IPS DF 6.9 (cell line): ENCODE results near the gene SLCO3A1.

Source experiments
- DNase-seq: peaks from one replicate; pipeline ENCODE4 v3.0.0-alpha.2; 2013; ENCODE audit warnings: low read depth, low spot score
- H3K27ac ChIP-seq: one replicate; pipeline ENCODE4 v1.5.1; 2013; ENCODE audit warnings: low read length, control low read depth
- H3K27me3 ChIP-seq: 2 replicates; pipeline ENCODE4 v1.6.1; 2013; ENCODE audit warnings: mild to moderate bottlenecking, low read length; ENCODE audit not compliant: control insufficient read depth, insufficient read depth
- H3K36me3 ChIP-seq: 2 replicates; pipeline ENCODE4 v1.6.1; 2013; ENCODE audit warnings: low read length; ENCODE audit not compliant: control insufficient read depth, insufficient read depth
- H3K4me1 ChIP-seq: 2 replicates; pipeline ENCODE4 v1.6.1; 2013; ENCODE audit warnings: low read length; ENCODE audit not compliant: control insufficient read depth, insufficient read depth
- H3K4me3 ChIP-seq: 2 replicates; pipeline ENCODE4 v1.5.1; 2013; ENCODE audit warnings: mild to moderate bottlenecking, low read length
- H3K9me3 ChIP-seq: 2 replicates; pipeline ENCODE4 v1.6.1; 2013; ENCODE audit warnings: low read length, inconsistent platforms; ENCODE audit not compliant: control insufficient read depth, insufficient read depth
- WGBS: extraction: QIAGEN DNeasy Blood & Tissue Kit; methylation state at CpG from one replicate; pipeline ENCODE4 v1.1.7; 2013; ENCODE audit warnings: mixed read lengths, missing lambda C conversion rate; ENCODE audit not compliant: insufficient read length, insufficient coverage; 5-methylcytosine and 5-hydroxymethylcytosine counted together

Gene SLCO3A1

DNA sequence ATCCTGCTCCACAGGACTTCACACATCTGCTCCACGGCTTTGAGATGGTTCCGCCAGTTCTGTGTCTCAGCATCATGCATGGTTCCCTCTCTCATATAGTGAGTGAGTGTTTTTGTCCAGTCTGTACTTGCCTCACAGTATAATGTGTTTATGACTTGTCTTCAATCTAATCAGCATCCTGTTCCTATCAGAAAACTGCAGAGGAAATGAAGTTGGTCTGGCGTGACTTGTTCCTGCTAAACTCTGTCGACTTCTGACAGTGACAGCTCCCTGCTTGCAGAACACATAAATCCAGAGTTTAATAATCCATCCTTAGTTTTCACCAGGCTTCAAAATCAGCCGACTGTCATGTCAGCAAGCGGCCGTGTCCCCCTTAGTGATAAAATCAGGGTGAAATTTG, 222.3 kb downstream of the SLCO3A1 start:
- no peaks in the 10 kb centered on the region for H3K4me1 ChIP-seq
- no peak overlapping the region for H3K4me3 ChIP-seq
- no peaks in the 10 kb centered on the region for H3K36me3 ChIP-seq
- no CpG with 5 or more reads among the region's 7 CpGs for WGBS
- no peak for DNase-seq
- no peak overlapping the region for H3K27ac ChIP-seq
- H3K27me3 ChIP-seq: no peaks in the 10 kb centered on the region
- H3K9me3 ChIP-seq: no peaks in the 10 kb centered on the region

DNA sequence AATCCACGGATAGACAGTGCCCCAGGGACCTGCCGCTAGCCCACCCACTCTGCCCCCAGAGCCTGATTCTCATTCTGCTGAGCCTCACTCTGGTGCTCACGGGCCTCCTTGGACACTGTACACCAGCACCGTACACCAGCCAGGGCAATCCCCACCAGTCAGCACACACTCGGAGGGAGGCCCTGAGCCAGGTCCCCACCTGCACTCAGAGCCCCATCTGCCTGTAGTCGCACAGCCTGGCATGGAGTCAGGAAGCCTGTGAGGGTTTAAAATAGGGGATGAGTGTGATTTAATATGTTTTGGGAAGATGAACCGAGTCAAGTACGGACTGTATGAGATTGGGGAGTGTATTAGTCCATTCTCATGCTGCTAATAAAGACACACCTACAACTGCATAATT, 223.0 kb downstream of the SLCO3A1 start:
- no peaks in the 10 kb centered on the region for H3K9me3 ChIP-seq
- H3K27me3 ChIP-seq: no peaks in the 10 kb centered on the region
- no peak overlapping the region for H3K4me3 ChIP-seq
- DNase-seq: no peak
- 100% methylated on average over 2 of the region's 8 CpGs for WGBS
- no peaks in the 10 kb centered on the region for H3K4me1 ChIP-seq
- no peak overlapping the region for H3K27ac ChIP-seq
- H3K36me3 ChIP-seq: no peaks in the 10 kb centered on the region

DNA sequence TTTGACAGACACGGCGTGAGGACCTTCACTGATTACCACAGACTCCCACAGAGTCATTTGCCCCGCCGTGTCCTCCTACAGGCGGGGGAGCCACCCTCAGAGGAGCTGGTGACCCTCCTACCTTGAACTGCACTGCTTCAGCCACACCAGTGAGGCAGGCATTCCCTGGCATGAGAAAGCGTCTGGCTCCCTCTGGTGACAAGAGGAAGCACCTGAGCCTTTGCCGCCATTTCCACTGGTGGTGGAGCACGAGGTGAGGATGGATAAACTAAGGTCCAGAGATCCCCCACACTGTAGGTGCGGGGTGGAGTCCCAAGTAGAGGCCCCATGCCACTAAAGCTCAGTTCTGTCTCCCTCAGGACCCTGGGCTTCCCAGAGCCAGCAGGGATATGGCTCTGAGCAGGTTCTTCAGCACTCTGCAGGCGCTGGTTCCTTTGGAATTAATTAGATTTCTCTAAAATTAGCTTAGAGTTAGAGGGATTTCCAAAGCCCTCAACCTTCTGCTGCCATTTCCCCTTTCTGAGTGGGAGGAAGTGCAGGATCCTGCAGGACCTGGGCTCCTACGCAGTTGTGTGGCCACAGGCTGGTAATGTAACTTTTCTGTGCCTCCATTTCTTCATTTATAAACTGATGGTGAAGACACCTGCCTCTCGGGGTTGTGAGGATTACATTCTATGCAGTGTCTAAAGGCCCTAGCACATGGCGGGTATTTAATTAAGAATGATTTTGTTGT, 224.0 kb downstream of the SLCO3A1 start:
- no peaks in the 10 kb centered on the region for H3K9me3 ChIP-seq
- no peaks in the 10 kb centered on the region for H3K4me1 ChIP-seq
- H3K27ac ChIP-seq: no peak overlapping the region
- DNase-seq: peak; percentile 61
- H3K4me3 ChIP-seq: no peak overlapping the region
- H3K27me3 ChIP-seq: no peaks in the 10 kb centered on the region
- H3K36me3 ChIP-seq: no peaks in the 10 kb centered on the region
- WGBS: no CpG with 5 or more reads among the region's 13 CpGs

DNA sequence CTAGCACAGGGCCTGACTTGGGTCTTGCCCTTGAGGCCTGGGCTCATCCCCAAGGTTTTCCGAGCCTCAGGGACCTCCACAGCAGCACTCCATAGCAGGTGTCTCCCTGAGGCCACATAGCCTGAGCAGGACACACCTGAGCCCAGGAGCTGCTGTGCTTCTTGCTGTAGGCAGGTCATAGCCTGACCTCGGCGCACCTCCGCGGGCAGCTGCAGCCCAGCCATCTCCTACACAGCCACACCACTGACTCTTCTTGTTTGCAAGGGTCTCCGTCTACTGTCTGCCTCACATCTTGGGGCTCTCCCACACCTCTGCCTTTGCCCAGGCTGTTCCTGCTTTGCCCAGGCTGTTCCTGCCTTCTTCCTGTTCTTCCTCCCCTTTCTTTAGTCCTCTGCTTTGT, 224.8 kb downstream of the SLCO3A1 start:
- Histone ChIP-seq H3K27me3 (no peaks in the 10 kb centered on the region), H3K27ac (no peak overlapping the region), H3K4me1 (no peaks in the 10 kb centered on the region), H3K36me3 (no peaks in the 10 kb centered on the region), H3K4me3 (no peak overlapping the region), H3K9me3 (no peaks in the 10 kb centered on the region)
- no peak for DNase-seq
- WGBS: no CpG with 5 or more reads among the region's 6 CpGs

DNA sequence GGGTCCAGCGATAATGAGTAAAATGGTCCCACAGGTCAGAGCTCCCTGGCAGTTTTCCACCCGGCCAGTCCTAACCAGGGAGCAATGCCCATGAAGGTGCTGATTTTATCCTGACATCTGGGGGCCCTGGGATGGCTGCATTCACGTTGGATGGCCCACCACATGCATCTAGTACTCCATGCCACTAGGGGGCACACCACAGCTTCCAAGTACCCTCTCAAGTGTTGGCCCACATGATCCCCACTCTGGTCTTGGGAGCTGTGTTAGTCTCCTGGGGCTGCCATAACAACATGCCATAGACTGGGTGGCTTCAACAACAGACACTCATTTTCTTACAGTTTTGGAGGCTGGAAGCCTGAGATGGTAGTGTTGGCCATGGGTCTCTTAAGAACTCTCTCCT, 225.5 kb downstream of the SLCO3A1 start:
- no peak for DNase-seq
- Histone ChIP-seq H3K9me3 (no peaks in the 10 kb centered on the region), H3K27me3 (no peaks in the 10 kb centered on the region)

DNA sequence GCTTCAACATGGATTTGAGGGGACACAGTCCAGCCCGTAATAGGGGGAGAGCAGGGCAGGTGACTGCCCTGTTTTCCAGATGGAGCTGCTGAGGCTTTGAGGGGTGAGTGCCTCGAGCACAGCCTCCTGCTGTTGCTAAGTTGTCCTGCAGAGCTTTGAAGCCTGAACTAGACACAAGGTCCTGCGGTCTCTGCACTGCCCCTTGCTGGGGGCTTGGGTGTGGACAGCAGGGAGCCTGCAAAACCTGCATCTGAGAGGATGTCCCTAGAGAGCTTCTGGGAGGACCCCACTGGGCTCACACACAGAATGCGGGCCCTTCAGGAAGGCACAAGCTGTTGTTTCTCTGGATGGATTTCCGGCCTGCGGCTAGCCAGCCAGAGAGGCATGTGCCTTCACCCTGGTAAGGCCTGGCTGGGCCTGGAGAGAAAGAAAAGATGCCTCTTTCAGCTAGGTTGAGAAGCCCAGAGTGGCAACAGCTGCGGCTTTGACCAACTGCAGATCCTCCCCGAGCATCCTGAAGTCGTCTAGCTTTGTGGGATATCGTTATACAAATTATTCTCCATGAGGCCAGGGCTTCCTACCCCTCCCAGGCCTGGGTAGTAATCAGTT, 226.2 kb downstream of the SLCO3A1 start:
- DNase-seq: no peak
- no peaks in the 10 kb centered on the region for H3K4me1 ChIP-seq

More for the DNA sequence above, 225.5 kb downstream of the SLCO3A1 start:
- Histone ChIP-seq H3K4me1 (no peaks in the 10 kb centered on the region), H3K36me3 (no peaks in the 10 kb centered on the region), H3K27ac (no peak overlapping the region), H3K4me3 (no peak overlapping the region)
- WGBS: no CpG with 5 or more reads among the region's 3 CpGs

DNA sequence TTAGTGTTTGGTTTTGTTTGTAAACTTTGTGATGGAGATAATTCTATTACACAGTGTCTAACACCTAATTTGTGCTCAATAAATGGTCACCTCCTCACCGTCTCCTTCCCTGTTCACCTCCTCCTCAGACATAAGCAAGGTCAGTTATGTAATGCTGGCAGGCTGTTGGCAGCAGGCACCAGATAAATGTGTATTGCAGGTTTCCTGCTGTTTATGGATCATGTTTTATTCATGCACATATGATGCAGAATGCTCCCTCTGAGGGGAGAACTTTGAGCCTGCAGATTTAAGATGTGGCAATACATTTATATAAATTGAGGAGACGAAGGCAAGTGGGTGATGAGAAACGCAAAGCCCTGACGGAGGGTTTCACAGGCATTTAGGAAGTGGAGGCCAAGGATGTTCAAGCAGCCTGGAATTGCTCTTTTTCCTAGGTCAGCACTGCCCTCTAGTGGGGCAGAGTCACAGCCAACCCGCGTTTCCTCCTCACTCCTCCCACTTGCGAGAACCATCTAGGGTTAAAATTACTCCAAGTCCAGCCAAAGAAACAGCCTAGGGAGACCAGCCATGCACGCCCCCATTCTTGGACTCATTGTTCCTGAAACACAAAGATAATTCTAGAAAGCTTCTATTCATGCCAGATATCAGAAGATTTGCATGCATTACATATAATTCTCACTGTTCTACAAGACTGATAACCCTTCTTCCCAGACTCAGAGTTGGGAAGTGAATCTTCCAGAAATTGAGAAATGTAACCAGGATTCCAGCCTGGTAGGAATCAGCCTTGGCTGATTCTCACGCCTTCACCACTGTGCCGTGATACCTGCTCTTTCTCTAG, 228.7 kb downstream of the SLCO3A1 start:
- peak; percentile 74 for DNase-seq
- Histone ChIP-seq H3K36me3 (no peaks in the 10 kb centered on the region), H3K9me3 (no peaks in the 10 kb centered on the region), H3K4me3 (no peak overlapping the region), H3K27ac (no peak overlapping the region), H3K4me1 (no peaks in the 10 kb centered on the region), H3K27me3 (no peaks in the 10 kb centered on the region)
- no CpG with 5 or more reads among the region's 10 CpGs for WGBS

More for the DNA sequence above, 226.2 kb downstream of the SLCO3A1 start:
- H3K27ac ChIP-seq: no peak overlapping the region
- WGBS: no CpG with 5 or more reads among the region's 10 CpGs
- no peaks in the 10 kb centered on the region for H3K27me3 ChIP-seq
- no peaks in the 10 kb centered on the region for H3K9me3 ChIP-seq
- H3K36me3 ChIP-seq: no peaks in the 10 kb centered on the region
- no peak overlapping the region for H3K4me3 ChIP-seq

DNA sequence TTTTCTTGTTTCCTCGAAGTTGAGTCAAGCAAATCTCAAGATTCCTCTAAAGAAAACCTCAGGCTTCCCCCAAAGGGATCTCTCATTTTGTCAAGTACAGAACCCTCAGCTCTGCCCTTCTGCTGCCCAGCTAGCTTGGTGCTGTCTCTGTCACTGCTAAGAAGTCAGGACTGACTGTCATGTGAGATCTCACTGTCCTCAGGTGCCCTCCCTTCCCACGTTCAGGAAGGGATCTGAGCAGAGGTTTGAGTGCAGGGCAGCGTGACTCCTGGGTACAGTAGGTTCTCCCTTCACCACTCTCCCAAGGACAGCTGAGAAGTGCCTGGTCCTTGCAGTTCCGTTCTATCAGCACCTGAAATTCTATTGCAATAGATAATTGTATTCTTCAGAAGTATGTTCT, 229.7 kb downstream of the SLCO3A1 start:
- no peaks in the 10 kb centered on the region for H3K9me3 ChIP-seq
- WGBS: no CpG with 5 or more reads among the region's 4 CpGs
- H3K4me3 ChIP-seq: no peak overlapping the region
- no peaks in the 10 kb centered on the region for H3K4me1 ChIP-seq
- no peaks in the 10 kb centered on the region for H3K27me3 ChIP-seq
- no peak overlapping the region for H3K27ac ChIP-seq
- DNase-seq: no peak
- no peaks in the 10 kb centered on the region for H3K36me3 ChIP-seq

DNA sequence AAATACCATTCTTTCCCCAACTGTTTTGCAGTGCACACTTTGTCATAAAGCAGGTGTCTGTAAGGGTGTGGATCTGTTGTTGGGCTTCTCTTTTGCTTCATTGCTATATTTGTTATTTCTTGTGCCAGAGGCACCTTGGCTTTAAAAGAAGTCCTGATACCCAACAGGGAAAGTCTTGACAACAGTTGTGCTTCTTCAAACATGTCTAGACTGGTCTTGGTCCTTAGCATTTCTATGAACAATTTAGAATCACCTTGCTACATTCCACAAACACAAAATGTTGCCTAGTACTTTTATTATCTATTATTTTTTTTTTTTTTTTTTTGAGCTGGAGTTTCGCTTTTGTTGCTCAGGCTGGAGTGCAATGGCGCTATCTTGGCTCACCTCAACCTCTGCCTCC, 233.7 kb downstream of the SLCO3A1 start:
- Histone ChIP-seq H3K27ac (no peak overlapping the region), H3K9me3 (no peaks in the 10 kb centered on the region), H3K4me1 (peaks cover 3% of the 10 kb centered on the region; the same call in 1 of the 2 replicates), H3K27me3 (no peaks in the 10 kb centered on the region), H3K36me3 (no peaks in the 10 kb centered on the region), H3K4me3 (no peak overlapping the region)
- no CpG with 5 or more reads among the region's 2 CpGs for WGBS
- DNase-seq: no peak

DNA sequence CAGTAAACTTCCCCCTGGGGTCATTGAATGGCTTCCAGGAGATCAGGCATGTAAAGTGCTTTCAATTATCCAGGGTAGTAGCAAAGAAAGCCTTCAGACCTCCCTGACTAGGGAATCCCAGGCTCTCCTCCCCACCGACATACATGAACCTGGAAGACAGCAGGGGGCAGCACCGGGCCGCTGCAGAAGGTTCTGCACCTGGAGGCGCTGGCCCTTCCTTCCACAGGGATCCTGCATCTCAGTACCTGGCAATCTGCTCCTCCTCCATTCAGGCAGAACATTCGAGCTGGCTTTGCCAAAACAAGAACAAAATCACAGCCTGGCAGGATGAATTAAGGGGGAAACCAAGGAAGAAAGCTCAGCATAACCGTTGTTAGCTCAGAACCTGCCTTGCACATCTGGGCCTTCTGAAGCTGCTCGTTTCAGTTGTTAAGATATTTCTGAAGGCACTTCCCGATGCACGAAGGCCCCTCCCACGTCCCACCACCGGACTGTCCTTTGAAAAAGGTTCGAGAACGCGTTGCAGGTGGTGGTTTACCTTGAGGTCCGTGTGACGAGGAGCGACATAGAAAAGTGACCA, 237.7 kb downstream of the SLCO3A1 start:
- no peaks in the 10 kb centered on the region for H3K36me3 ChIP-seq
- no CpG with 5 or more reads among the region's 17 CpGs for WGBS
- H3K9me3 ChIP-seq: no peaks in the 10 kb centered on the region
- no peaks in the 10 kb centered on the region for H3K27me3 ChIP-seq
- H3K4me3 ChIP-seq: no peak overlapping the region
- H3K27ac ChIP-seq: no peak overlapping the region
- H3K4me1 ChIP-seq: peaks cover 3% of the 10 kb centered on the region; the same call in 1 of the 2 replicates
- peak; percentile 67 for DNase-seq
